Testis (tissue), 2 donors: ENCODE results near the gene NRN1L.

Experiments
- CTCF ChIP-seq, 3 experiments: fragments of 450-650 bp in 2 of 3; fragments of 200-600 bp in 1 of 3; sonication (generic) in 1 of 3; IDR thresholded peaks; one replicate each; pipeline ENCODE4 v1.5.1; 2016 to 2019; ENCODE audit warnings: antibody characterized with exemption in 3 of 3, mild to moderate bottlenecking in 2 of 3, moderate library complexity in 1 of 3
- POLR2A ChIP-seq: fragments of 450-650 bp; IDR thresholded peaks from one replicate; pipeline ENCODE4 v1.6.1; 2017; ENCODE audit warnings: antibody characterized with exemption, mild to moderate bottlenecking, moderate library complexity

DNA sequence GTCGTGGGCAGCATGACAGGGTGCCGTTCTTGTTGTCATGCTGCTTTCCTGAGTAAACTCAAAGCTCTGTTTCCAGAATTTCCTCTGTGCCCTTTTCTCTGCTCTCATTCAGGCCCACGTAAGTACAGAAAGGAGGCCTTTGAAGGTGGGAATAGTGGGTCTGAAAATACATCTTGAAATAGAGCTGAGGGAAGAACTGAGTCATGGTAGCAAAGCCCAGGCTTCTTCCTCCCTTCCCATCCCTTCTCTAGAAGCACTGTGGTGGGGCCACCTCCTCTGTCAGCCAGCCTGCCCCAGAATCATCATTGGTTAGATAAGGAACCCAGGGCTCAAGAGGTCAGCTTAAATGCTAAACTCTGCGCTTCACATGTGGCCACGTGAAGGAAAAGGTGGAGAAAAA lies 37.5 kb downstream of the NRN1L start:
- TF ChIP-seq POLR2A (no peak), CTCF (IDR thresholded peaks at IDR 0.05) (no peak)
